Activated effector memory CD4-positive, alpha-beta T cell treated with Interleukin-2 at 50 U/mL for 16 hours (primary cell): ENCODE data around the gene FADS1.

Experiments used
- DNase-seq: peaks from one replicate; pipeline ENCODE4 v3.0.0-alpha.2; 2020

The FADS1 gene

GRCh38 chr11:61774411-61774810, 42.4 kb downstream of the FADS1 start:
- no peak for DNase-seq

GRCh38 chr11:61773809-61774208, 43.0 kb downstream of the FADS1 start:
- DNase-seq, result no peak

- no peak for DNase-seq
These were observed 43.4 kb downstream of the FADS1 start for GRCh38 chr11:61773356-61773755.

DNA sequence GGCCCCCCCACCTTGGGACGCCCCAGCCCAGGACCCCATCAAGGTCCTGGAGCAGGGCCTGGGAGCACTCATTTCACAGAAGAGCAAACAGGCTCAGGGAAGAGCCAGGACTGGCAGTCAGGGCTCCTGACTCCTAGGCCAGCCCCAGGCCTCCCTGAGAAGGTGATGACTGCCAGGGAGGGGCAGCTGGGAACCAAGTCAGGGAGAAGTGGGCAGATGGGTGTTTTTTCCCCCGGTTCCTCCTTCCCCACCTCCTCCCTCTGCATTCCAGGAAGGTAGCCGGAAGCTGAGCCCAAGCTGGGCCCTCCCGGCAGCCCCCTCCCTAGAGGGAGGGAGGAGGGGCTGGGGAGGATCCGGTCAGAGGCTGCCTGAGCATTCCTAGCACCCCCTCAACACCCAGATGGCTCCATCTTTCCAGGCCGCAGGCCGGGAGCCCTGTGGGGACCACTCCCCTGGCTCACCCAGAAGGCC, 44.8 kb downstream of the FADS1 start:
- no peak for DNase-seq

GRCh38 chr11:61771195-61771894, 45.5 kb downstream of the FADS1 start:
- no peak for DNase-seq

DNA sequence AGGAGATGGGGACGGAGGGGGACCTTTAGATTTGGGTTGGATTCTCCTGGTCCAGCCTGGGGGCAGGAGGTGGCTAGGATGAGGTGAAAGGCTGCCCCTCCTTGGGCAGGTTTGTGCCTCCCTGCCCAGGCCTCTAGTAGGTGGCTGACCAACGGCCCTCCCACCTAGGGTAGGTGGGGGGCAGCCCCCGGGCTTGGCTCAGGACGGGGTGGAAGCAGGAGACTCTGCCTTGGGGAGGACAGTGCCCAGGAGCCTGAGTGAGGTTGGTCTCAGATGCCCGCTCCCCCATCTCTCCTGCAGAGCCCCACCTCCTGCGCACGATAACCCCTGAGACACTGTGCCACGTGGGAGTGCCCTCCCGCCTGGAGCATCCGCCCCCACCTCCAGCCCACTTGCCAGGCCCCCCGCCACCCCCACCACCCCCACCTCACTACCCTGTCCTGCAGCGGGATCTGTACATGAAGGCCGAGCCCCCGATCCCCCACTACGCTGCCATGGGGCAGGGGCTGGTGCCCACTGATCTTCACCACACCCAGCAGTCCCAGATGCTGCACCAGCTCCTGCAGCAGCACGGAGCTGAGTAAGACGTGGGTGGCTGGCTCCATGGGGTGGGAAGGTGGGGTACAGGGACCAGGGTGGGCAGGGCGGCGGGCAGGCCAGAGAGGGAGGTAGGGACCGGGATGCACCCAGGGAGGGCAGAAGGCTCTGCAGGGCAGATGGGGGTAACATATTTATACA, 46.7 kb downstream of the FADS1 start:
- no peak for DNase-seq

DNA sequence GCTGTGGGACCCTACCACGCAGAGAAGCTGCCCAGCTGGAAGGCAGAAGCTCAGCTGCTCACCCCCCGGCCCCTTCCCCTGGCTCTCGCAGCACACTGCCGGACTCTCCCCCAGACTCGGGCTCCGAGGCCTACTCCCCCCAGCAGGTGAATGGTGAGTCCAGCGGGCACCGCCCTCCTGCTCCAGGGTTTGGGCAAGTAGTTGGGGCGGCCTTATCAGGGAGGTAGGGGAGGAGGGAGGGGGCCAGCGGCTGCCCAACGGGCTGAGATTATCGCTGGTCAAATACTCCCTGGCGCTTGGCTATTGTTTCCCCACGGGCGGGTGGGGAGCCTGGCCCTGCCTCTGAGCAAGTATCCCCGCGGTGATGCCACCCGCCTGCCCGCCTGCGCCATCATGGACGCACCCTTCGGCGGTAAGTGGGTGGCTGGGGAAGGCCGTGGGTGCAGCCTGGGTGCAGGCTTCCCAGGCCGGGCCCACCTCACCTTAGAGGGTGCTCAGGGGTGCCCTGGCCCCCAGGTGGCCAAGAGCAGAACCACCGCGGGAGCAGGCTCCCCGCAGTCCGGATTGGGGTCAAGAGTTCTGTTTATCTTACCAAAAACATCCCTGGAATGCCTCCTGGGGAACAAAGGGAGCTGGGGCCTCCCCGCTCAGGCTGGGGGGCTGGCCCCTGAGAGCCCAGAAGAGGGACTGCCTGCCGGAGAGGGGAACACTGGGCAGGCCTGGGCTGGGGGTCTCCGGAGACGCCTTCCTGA, 47.5 kb downstream of the FADS1 start:
- no peak for DNase-seq

DNA sequence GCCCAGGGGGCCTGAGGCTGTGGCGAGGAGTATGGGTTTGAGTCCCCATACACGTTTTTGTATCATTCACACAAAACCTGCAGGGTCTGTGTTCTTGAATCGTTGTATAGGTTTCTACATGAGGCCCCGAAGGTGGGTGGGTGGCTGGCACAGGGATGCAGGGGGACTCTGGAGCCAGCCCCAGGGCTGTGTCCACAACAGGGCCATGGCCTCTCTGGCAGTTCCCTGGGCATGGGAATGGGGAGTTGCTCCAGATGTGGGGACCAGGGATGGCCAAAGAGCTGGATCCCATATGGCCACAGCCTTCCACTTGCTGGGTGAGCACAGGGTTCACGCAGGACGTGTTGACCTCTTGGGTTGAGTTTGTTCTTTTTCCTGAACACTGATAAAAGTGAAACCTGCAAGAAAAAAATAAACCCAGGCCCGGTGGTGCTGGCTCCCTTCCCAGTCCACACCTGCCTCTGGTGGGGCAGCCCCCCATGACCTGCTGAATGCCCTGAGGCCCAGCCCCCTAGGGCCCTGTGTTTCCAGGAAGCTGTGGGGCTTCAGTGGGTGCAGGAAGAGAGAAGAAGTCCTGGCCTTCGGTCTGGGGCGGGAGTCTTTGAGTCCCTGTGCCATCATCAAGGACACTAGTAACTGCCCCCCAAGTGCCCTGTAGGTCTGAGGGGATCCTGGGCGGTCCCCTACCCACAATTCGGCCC, 48.3 kb downstream of the FADS1 start:
- no peak for DNase-seq

DNA sequence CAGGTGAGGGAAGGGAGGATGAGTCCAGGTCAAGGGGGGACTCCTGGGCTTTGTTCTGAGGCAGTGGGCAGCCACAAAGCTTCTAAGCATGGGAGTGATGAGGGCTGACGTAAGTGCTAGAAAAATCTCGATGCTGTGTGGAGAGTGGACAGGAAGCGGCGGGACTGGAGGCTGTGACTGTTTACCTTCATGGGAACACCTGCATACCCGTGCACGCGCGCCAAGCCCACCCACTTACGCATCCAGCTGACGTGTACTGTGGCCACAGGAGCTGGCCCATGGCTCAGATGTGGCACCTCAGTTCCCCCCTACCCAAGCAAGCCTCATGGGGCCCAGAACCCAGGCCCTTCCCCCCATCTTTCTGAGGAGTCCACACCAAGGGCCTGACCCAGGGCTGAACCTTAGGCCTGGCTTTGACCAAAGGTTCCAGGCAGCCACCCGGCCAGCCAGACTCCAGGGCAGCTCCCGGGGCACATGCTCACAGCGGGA, 50.4 kb downstream of the FADS1 start:
- DNase-seq, result no peak

DNA sequence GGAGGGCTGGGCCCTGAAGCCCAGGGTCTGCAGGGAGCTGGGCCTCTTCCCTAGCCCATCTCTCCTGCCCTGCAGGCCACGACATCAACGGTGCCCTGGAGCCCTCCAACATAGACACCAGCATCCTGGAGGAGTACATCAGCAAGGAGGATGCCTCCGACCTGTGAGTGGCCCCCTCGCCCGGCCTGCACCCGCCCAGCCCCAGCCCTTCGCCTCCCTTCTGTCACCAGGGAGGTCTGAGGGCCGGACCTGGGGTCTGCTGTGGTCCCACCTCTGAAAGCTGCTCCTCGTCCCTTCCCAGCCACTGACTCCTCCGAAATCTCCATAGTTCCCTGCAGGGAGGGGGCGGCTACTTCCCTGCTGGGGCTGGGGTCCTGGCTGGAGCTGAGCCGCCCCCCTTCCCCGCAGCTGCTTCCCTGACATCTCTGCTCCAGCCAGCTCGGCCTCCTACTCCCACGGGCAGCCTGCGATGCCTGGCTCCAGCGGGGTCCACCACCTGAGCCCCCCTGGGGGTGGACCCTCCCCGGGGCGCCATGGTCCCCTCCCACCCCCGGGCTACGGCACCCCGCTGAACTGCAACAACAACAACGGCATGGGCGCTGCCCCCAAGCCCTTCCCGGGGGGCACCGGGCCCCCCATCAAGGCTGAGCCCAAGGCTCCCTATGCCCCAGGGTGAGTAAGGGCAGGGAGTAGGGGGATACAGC, 51.1 kb downstream of the FADS1 start:
- no peak for DNase-seq

GRCh38 chr11:61764606-61765260, 52.1 kb downstream of the FADS1 start:
- no peak for DNase-seq

- no peak for DNase-seq
These were observed 52.7 kb downstream of the FADS1 start for GRCh38 chr11:61763930-61764605.

- no peak for DNase-seq
These were observed 54.0 kb downstream of the FADS1 start for GRCh38 chr11:61762798-61763197.

GRCh38 chr11:61762223-61762615, 54.6 kb downstream of the FADS1 start:
- no peak for DNase-seq

GRCh38 chr11:61761440-61762222, 55.2 kb downstream of the FADS1 start:
- DNase-seq, result no peak

- no peak for DNase-seq
These were observed 55.9 kb downstream of the FADS1 start for GRCh38 chr11:61760946-61761345.

DNA sequence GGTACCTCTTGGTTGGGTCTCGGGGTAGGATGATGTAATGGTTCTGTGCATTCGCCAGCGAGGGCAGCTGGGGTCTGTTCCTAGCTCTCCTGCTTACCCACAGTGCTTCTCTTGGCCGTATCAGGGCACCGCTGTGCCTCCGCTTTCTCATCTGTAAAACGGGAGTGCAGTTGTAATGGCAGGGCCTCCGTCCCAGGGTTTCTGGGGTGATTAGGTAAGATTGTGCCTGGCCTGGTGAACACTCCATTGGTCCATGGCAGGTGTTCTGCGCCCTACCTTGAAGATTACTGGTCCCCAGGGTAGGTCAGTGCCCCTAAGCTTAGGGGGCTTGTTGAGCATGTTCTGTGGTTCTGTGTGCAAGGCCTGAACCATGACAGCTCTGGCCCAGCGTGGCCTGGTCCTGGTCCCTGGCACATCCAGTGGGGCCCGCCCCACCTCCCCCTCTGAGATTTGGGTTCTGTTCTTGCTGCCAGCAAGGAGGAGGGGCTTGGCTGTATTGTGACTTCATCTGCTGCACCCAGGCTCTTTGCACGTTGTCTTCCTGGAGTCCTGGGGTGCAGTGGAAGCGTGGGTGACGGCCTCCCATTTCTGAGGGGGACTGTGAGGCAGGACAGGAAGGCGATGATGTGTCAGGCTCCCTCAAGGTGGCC, 59.5 kb downstream of the FADS1 start:
- no peak for DNase-seq

- peak; percentile 18 for DNase-seq
These were observed 60.2 kb downstream of the FADS1 start for GRCh38 chr11:61756452-61757212.

DNA sequence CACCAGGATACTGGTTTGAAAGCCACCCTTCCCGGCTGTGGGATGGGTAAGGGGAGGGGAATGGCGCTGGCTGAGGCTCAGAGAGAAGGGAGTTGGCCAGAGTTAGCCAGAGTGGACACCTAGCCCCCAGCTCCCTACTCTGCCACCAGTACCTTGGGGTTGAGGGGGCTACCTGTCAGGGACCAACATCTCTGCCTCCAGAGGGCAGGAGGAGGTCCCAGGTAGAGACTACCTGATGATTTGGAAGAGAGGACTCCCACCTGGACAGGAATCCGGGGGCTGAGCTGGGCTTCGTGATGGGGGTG, 60.7 kb downstream of the FADS1 start:
- no peak for DNase-seq
